OCI-LY1 (cell line): Measurements from ENCODE around the gene JOSD2.

Experiments used
- H2AFZ ChIP-seq: fragments of 200-600 bp; sonication (generic), shearing (Covaris generic); 2 replicates; pipeline ENCODE4 v1.6.0; 2014; ENCODE audit warnings: antibody characterized with exemption, mild to moderate bottlenecking, low read length
- H3F3A ChIP-seq: fragments of 200-600 bp; sonication (generic), shearing (Covaris generic); 2 replicates; pipeline ENCODE4 v1.6.0; 2014; ENCODE audit warnings: mild to moderate bottlenecking, antibody characterized with exemption, low read length, moderate library complexity; ENCODE audit not compliant: insufficient read depth
- H3K27ac ChIP-seq: fragments of 200-600 bp; sonication (generic); 2 replicates; pipeline ENCODE4 v1.5.1; 2014; ENCODE audit warnings: low read length, mixed run types, mild to moderate bottlenecking, low read depth; ENCODE audit not compliant: poor library complexity, severe bottlenecking
- H3K27me3 ChIP-seq: fragments of 200-600 bp; sonication (generic); 2 replicates; pipeline ENCODE4 v1.6.0; 2014; ENCODE audit warnings: antibody characterized with exemption, mild to moderate bottlenecking, low read length, moderate library complexity; ENCODE audit not compliant: insufficient read depth
- H3K36me3 ChIP-seq: fragments of 200-600 bp; sonication (generic); 2 replicates; pipeline ENCODE4 v1.6.1; 2014; ENCODE audit warnings: mild to moderate bottlenecking, antibody characterized with exemption, low read length, moderate library complexity, mixed read lengths; ENCODE audit not compliant: insufficient read depth
- H3K4me1 ChIP-seq: fragments of 200-600 bp; sonication (generic); 2 replicates; pipeline ENCODE4 v1.5.1; 2014; ENCODE audit warnings: mild to moderate bottlenecking, low read length, moderate library complexity; ENCODE audit not compliant: insufficient read depth, severe bottlenecking
- H3K4me2 ChIP-seq: fragments of 200-600 bp; sonication (generic), shearing (Covaris generic); 2 replicates; pipeline ENCODE4 v1.6.1; 2014; ENCODE audit warnings: low read length
- H3K4me3 ChIP-seq: fragments of 200-600 bp; sonication (generic); 2 replicates; pipeline ENCODE4 v1.5.1; 2014; ENCODE audit warnings: low read length, low read depth, mild to moderate bottlenecking, mixed read lengths; ENCODE audit not compliant: poor library complexity, severe bottlenecking
- H3K79me2 ChIP-seq: fragments of 200-600 bp; shearing (Covaris generic); 2 replicates; pipeline ENCODE4 v1.6.1; 2016; ENCODE audit warnings: mixed run types, low read length, mixed read lengths; ENCODE audit not compliant: insufficient read depth
- H3K9ac ChIP-seq: fragments of 200-600 bp; sonication (generic), shearing (Covaris generic); 2 replicates; pipeline ENCODE4 v1.6.1; 2014; ENCODE audit warnings: mild to moderate bottlenecking, low read length, mixed read lengths
- H3K9me2 ChIP-seq: fragments of 200-600 bp; sonication (generic), shearing (Covaris generic); 2 replicates; pipeline ENCODE4 v1.6.1; 2014; ENCODE audit warnings: low read depth, mild to moderate bottlenecking, low read length, mixed read lengths
- H3K9me3 ChIP-seq: fragments of 200-600 bp; shearing (Covaris generic); 2 replicates; pipeline ENCODE4 v1.6.1; 2014; ENCODE audit warnings: low read length, mixed read lengths
- H4K20me1 ChIP-seq: fragments of 200-600 bp; sonication (generic), shearing (Covaris generic); 2 replicates; pipeline ENCODE4 v1.6.0; 2016; ENCODE audit warnings: mild to moderate bottlenecking, low read length; ENCODE audit not compliant: insufficient read depth
- EZH2 ChIP-seq: fragments of 200-600 bp; sonication (generic), shearing (Covaris generic); IDR thresholded peaks from 2 replicates; pipeline ENCODE4 v1.8.0; 2017; ENCODE audit warnings: borderline replicate concordance, mixed run types, mild to moderate bottlenecking, antibody characterized with exemption, low read length, moderate library complexity, mixed read lengths
- TF ChIP-seq, protein P1 (sequence below): fragments of 200-600 bp; sonication (generic), shearing (Covaris generic); IDR thresholded peaks from 2 replicates; pipeline ENCODE4 v1.5.1; 2017; ENCODE audit warnings: mild to moderate bottlenecking, antibody characterized with exemption, low read length, moderate library complexity, mixed read lengths

Gene JOSD2

DNA sequence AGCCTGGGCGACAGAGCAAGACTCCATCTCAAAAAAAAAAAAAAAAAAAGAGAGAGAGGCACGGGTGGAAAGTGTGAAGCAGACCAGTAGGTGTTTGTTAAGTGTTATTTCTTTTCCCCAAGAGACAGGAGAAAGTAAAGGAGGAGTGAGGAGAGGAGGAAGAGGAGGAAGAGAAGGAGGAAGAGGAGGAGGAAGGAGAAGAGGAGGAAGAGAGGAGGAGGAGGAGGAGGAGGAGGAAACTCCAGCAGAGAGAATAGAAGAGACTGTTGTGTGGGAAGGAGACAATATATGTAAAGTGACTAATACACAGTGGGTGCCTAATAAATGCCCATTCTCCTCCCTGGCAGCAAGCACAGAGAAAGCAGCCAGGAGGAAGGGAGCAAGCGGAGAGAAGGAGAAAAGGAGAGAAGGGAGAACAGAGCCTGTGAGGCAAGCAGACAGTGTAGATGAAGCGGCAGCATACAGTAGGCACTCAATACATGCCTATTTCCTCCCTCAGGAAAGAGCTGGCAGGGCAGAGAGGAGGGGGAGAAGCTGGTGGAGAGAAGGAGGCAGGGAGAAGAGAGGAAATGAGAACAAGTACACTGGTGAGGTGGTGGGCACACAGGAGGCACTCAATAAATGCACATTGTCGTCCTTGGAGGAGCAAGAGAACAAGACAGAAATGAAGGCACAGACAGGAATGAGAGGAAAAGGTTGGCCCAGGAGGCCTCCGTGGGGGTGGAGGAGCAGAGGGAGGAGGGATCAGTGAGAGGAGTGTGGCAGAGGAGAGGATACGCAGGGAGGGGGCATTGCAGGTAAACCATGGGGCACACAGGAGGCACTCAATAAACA lies 16.6 kb downstream of the JOSD2 start:
- Histone ChIP-seq H2AFZ (no peak overlapping the region), H3K9me3 (no peaks in the 10 kb centered on the region), H3K36me3 (no peaks in the 10 kb centered on the region), H3K9ac (no peak overlapping the region), H3K27me3 (no peaks in the 10 kb centered on the region), H3K4me1 (no peaks in the 10 kb centered on the region), H3K4me2 (no peak overlapping the region), H3K27ac (no peak overlapping the region), H3K4me3 (no peak overlapping the region), H3F3A (no peaks in the 10 kb centered on the region), H3K79me2 (no peaks in the 10 kb centered on the region), H3K9me2 (no peaks in the 10 kb centered on the region), H4K20me1 (no peaks in the 10 kb centered on the region)
- no peak for TF ChIP-seq EZH2
- TF ChIP-seq, protein P1, sequence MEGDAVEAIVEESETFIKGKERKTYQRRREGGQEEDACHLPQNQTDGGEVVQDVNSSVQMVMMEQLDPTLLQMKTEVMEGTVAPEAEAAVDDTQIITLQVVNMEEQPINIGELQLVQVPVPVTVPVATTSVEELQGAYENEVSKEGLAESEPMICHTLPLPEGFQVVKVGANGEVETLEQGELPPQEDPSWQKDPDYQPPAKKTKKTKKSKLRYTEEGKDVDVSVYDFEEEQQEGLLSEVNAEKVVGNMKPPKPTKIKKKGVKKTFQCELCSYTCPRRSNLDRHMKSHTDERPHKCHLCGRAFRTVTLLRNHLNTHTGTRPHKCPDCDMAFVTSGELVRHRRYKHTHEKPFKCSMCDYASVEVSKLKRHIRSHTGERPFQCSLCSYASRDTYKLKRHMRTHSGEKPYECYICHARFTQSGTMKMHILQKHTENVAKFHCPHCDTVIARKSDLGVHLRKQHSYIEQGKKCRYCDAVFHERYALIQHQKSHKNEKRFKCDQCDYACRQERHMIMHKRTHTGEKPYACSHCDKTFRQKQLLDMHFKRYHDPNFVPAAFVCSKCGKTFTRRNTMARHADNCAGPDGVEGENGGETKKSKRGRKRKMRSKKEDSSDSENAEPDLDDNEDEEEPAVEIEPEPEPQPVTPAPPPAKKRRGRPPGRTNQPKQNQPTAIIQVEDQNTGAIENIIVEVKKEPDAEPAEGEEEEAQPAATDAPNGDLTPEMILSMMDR = no peak

DNA sequence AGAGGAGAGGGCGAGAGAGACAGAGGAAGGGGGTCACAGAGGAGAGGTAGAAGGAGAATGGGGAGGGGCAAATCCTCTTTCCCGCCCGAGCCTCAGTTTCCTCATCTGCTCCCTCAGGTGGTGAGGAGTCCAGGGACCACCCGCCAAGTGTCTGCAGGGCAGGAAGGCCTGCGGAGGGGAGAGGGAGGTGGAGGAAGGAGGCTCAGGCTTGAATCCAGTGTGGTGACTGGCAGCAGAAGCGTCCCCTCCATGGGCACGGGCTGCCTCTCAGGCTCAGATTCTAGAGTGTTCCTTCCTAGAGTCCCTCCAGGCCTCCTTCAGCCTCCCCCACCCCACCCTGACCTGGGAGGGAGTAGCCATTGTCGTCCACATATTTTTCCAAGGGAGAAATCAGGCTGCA lies 17.8 kb downstream of the JOSD2 start:
- no peaks in the 10 kb centered on the region for H3K27me3 ChIP-seq
- no peak overlapping the region for H3K9ac ChIP-seq
- H3K36me3 ChIP-seq = no peaks in the 10 kb centered on the region
- no peak overlapping the region for H3K4me2 ChIP-seq
- no peak overlapping the region for H2AFZ ChIP-seq
- H3K9me2 ChIP-seq = no peaks in the 10 kb centered on the region
- H3F3A ChIP-seq = no peaks in the 10 kb centered on the region
- H3K27ac ChIP-seq = no peak overlapping the region
- no peaks in the 10 kb centered on the region for H3K9me3 ChIP-seq
- H3K4me1 ChIP-seq = no peaks in the 10 kb centered on the region
- H3K4me3 ChIP-seq = no peak overlapping the region
- H3K79me2 ChIP-seq = no peaks in the 10 kb centered on the region
- H4K20me1 ChIP-seq = no peaks in the 10 kb centered on the region
- TF ChIP-seq, protein P1 = no peak
- TF ChIP-seq EZH2 = no peak

DNA sequence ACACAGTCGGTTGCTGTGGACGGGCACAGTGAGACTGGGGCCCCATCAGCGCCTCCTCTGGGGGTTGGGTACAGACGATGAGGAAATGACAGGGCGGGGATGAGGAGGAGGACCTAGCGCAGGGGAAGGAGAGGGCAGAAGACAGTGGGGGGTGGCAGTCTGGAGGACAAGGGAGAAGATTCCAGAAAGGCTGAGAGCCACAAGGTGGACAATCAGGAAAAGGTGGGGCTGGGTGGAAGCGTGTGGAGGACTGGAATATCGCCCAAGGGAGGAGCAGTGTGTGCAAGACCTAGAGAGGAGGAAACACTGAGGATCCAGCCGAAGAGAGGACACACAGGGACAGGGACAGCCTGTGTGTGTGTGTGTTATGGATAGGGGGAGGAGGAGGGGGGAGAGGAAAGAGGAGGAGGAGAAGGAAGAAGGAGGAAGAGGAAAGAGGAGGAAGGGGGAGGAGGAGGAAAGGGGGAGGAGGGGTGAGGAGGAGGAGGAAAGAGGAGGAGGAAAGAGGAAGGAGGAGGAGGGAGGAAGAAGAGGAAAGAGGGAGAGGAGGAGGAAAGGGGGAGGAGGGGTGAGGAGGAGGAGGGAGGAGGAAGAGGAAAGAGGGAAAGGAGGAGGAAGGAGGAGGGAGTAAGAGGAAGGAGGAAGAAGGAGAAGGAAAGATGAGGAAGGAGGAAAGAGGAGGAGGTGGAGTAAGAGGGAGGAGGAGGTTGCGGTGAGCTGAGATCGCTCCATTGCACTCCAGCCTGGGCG lies 18.5 kb downstream of the JOSD2 start:
- no peak overlapping the region for H3K27ac ChIP-seq
- H3K4me2 ChIP-seq = no peak overlapping the region
- peaks cover 3% of the 10 kb centered on the region; the same call in 1 of the 2 replicates for H3K27me3 ChIP-seq
- TF ChIP-seq, protein P1 = no peak
- no peak for TF ChIP-seq EZH2
- no peaks in the 10 kb centered on the region for H3K9me2 ChIP-seq
- no peaks in the 10 kb centered on the region for H4K20me1 ChIP-seq
- no peak overlapping the region for H3K4me3 ChIP-seq
- no peaks in the 10 kb centered on the region for H3F3A ChIP-seq
- H3K9me3 ChIP-seq = no peaks in the 10 kb centered on the region
- H2AFZ ChIP-seq = no peak overlapping the region
- H3K4me1 ChIP-seq = no peaks in the 10 kb centered on the region
- no peak overlapping the region for H3K9ac ChIP-seq
- no peaks in the 10 kb centered on the region for H3K36me3 ChIP-seq
- H3K79me2 ChIP-seq = no peaks in the 10 kb centered on the region
